SU-DHL-6 (cell line): ENCODE measurements around the gene ABR.

ENCODE experiments used
- H2AFZ ChIP-seq: fragments of 200-600 bp; sonication (generic); 2 replicates; pipeline ENCODE4 v1.6.1; 2014; ENCODE audit warnings: low read depth, mild to moderate bottlenecking, moderate library complexity, mixed read lengths, antibody characterized with exemption, low read length; ENCODE audit not compliant: severe bottlenecking
- H3F3A ChIP-seq: fragments of 200-600 bp; shearing (Covaris generic); 2 replicates; pipeline ENCODE4 v1.6.0; 2016; ENCODE audit warnings: antibody characterized with exemption, mild to moderate bottlenecking; ENCODE audit not compliant: insufficient read depth
- H3K27ac ChIP-seq: fragments of 200-600 bp; sonication (generic); 2 replicates; pipeline ENCODE4 v1.5.1; 2016; ENCODE audit warnings: low read depth, mild to moderate bottlenecking, low read length, moderate library complexity, mixed read lengths
- H3K27me3 ChIP-seq: fragments of 200-600 bp; sonication (generic), shearing (Covaris generic); 2 replicates; pipeline ENCODE4 v1.6.0; 2014; ENCODE audit warnings: mild to moderate bottlenecking, low read length
- H3K36me3 ChIP-seq: fragments of 200-600 bp; sonication (generic); 2 replicates; pipeline ENCODE4 v1.6.1; 2014; ENCODE audit warnings: mild to moderate bottlenecking, low read length, mixed read lengths
- H3K4me2 ChIP-seq: fragments of 300-600, 200-600 bp; shearing (Covaris generic), sonication (generic); 2 replicates; pipeline ENCODE4 v1.6.0; 2014; ENCODE audit warnings: low read length, low read depth, mild to moderate bottlenecking; ENCODE audit not compliant: poor library complexity, severe bottlenecking
- H3K4me3 ChIP-seq: fragments of 200-600 bp; sonication (generic); 2 replicates; pipeline ENCODE4 v1.5.1; 2014; ENCODE audit warnings: antibody characterized with exemption, low read length, mild to moderate bottlenecking, mixed read lengths; ENCODE audit not compliant: insufficient read depth, poor library complexity, severe bottlenecking
- H3K79me2 ChIP-seq: fragments of 200-600 bp; sonication (generic); 2 replicates; pipeline ENCODE4 v1.6.1; 2014; ENCODE audit warnings: mild to moderate bottlenecking, low read length, moderate library complexity; ENCODE audit not compliant: insufficient read depth
- H3K9ac ChIP-seq: fragments of 200-600 bp; sonication (generic); 2 replicates; pipeline ENCODE4 v1.7.0; 2014; ENCODE audit warnings: mild to moderate bottlenecking, low read length
- H3K9me2 ChIP-seq: fragments of 200-600 bp; sonication (generic); replicated peaks from 2 replicates; pipeline ENCODE4 v1.6.1; 2014; ENCODE audit warnings: low read length; ENCODE audit not compliant: insufficient read depth
- H3K9me3 ChIP-seq: fragments of 200-600 bp; sonication (generic); 2 replicates; pipeline ENCODE4 v1.6.1; 2014; ENCODE audit warnings: low read length, mixed read lengths; ENCODE audit not compliant: insufficient read depth
- H4K20me1 ChIP-seq: fragments of 200-600 bp; sonication (generic); 2 replicates; pipeline ENCODE4 v1.6.1; 2014; ENCODE audit warnings: low read depth, mild to moderate bottlenecking, antibody characterized with exemption, low read length, moderate library complexity, mixed read lengths
- EZH2phosphoT487 ChIP-seq: fragments of 200-600 bp; sonication (generic), shearing (Covaris generic); conservative IDR thresholded peaks from 2 replicates; pipeline ENCODE4 v1.6.1; 2018; ENCODE audit warnings: mild to moderate bottlenecking, antibody characterized with exemption, low read length, moderate library complexity, mixed read lengths
- TF ChIP-seq, protein P1 (sequence below): fragments of 200-600 bp; sonication (generic); IDR thresholded peaks from one replicate; pipeline ENCODE4 v1.5.1; 2017; ENCODE audit warnings: antibody characterized with exemption, mild to moderate bottlenecking, low read length, moderate library complexity; ENCODE audit not compliant: insufficient read depth, poor library complexity, severe bottlenecking

The ABR gene

DNA sequence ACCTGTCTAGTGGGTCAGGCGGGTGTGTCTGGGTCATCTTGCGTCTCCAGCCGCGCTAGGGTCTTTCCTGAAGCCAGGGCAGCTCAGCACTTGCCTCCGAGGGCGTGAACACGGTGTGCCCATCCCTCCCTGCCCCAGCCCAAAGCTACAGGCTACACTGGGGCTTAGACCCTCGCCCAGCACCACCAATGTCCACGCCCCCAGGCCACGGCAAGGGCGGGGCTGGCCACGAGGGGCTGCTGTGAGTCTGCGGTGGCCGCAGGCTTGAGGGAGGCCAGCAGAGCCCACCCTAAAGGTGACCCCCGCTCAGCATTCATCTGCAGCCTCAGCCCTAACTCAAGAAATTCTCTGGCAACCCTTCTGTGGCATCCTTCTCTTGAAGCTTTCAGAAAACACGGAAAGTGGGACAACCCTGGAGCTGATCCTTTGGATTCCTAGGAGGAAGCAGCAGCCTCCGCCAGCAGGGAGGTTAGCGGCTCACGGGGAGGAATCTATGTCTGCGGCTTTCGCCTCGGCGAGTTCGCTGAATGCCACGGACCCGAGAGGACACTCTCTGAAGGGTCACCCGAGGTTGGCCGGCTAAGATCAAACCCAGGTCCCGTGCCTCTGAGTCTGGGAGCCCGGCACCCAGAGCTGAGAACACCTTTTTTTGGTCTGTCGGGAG, 141.2 kb downstream of the ABR start:
- H3K4me2 ChIP-seq, result no peak overlapping the region
- H3K9me3 ChIP-seq, result no peaks in the 10 kb centered on the region
- no peak overlapping the region for H2AFZ ChIP-seq
- H3K9me2 ChIP-seq, result no peaks in the 10 kb centered on the region
- TF ChIP-seq, protein P1, sequence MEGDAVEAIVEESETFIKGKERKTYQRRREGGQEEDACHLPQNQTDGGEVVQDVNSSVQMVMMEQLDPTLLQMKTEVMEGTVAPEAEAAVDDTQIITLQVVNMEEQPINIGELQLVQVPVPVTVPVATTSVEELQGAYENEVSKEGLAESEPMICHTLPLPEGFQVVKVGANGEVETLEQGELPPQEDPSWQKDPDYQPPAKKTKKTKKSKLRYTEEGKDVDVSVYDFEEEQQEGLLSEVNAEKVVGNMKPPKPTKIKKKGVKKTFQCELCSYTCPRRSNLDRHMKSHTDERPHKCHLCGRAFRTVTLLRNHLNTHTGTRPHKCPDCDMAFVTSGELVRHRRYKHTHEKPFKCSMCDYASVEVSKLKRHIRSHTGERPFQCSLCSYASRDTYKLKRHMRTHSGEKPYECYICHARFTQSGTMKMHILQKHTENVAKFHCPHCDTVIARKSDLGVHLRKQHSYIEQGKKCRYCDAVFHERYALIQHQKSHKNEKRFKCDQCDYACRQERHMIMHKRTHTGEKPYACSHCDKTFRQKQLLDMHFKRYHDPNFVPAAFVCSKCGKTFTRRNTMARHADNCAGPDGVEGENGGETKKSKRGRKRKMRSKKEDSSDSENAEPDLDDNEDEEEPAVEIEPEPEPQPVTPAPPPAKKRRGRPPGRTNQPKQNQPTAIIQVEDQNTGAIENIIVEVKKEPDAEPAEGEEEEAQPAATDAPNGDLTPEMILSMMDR, result no peak
- TF ChIP-seq EZH2phosphoT487, result no peak
- H3K9ac ChIP-seq, result no peak overlapping the region
- no peaks in the 10 kb centered on the region for H3K27me3 ChIP-seq
- H3K4me3 ChIP-seq, result no peak overlapping the region
- no peaks in the 10 kb centered on the region for H4K20me1 ChIP-seq
- H3K79me2 ChIP-seq, result no peaks in the 10 kb centered on the region
- H3K36me3 ChIP-seq, result no peaks in the 10 kb centered on the region
- no peaks in the 10 kb centered on the region for H3F3A ChIP-seq
- H3K27ac ChIP-seq, result no peak overlapping the region

DNA sequence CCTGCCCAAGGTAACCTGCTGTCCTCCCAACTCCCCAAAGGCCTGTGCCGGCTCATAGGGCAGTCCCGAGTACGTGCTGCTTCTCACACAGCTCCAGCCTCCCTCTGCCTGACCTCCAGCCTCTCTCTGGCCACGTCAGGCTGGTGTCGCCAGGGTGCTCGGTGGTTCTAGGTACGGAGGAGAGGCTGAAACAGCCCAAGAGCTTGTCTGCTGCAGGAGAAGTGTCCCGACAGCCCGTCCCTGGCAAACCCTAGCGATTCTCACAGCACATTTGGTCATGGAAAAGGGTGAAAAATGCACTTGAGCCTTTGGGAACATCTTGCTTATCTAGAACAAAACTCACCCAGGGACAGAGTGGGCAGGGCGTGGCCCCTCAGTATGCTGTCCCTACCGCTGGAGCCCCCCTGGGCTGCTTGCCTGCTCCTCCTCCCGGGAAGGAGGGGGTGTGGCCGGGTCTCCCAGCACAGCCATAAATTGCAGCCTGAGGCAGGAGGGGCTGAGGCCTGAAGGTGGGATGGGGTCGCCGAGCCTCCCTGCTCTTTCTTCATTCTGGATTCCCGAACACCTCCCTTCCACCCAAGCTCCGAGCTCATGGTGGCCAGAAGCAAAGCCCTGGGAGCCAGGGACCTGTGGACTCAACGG, 142.4 kb downstream of the ABR start:
- TF ChIP-seq EZH2phosphoT487, result no peak
- TF ChIP-seq, protein P1, result no peak
- Histone ChIP-seq H3K27ac (no peak overlapping the region), H2AFZ (no peak overlapping the region), H3K36me3 (no peaks in the 10 kb centered on the region), H3F3A (no peaks in the 10 kb centered on the region), H3K4me2 (no peak overlapping the region), H3K27me3 (no peaks in the 10 kb centered on the region), H3K9me3 (no peaks in the 10 kb centered on the region), H3K79me2 (no peaks in the 10 kb centered on the region), H4K20me1 (no peaks in the 10 kb centered on the region), H3K9ac (no peak overlapping the region), H3K9me2 (no peaks in the 10 kb centered on the region), H3K4me3 (no peak overlapping the region)

GRCh38 chr17:1036845-1037237, 142.9 kb downstream of the ABR start:
- Histone ChIP-seq H3K9me3 (no peaks in the 10 kb centered on the region), H3F3A (no peaks in the 10 kb centered on the region), H3K9me2 (no peaks in the 10 kb centered on the region), H3K79me2 (no peaks in the 10 kb centered on the region), H3K27me3 (no peaks in the 10 kb centered on the region), H3K27ac (no peak overlapping the region), H3K4me3 (no peak overlapping the region), H3K36me3 (no peaks in the 10 kb centered on the region), H3K4me2 (no peak overlapping the region), H4K20me1 (no peaks in the 10 kb centered on the region), H2AFZ (no peak overlapping the region), H3K9ac (no peak overlapping the region)
- TF ChIP-seq EZH2phosphoT487, result no peak
- TF ChIP-seq, protein P1, result no peak
